A673 (cell line): Measurements from ENCODE around the gene GPR176. TPM values are rescaled to one million over a fixed set of nuclear protein-coding genes. Genes with fewer than 3 reads are reported as not detected.

Experiments used
- BruUV-seq: library from RNA; stranded (reverse); fragments of 400-500 nt; replicated peaks from 2 replicates; lab custom pipeline; 2021; lab: Mats Ljungman, UMichigan
- CTCF ChIA-PET: fragments of 300-600 bp; sonication (Branson Sonifier 250); formaldehyde crosslinking; loops from one replicate; lab custom pipeline; 2022; ENCODE audit warnings: antibody characterized with exemption; lab: Charles Lee
- POLR2A ChIA-PET: fragments of 300-600 bp; sonication (Branson Sonifier 250); formaldehyde crosslinking; loops from one replicate; lab custom pipeline; 2022; ENCODE audit warnings: antibody characterized with exemption; ENCODE audit not compliant: low non-redundant PET; lab: Charles Lee
- DNase-seq: peaks from one replicate; pipeline ENCODE4 v3.0.0-alpha.2; 2015; ENCODE audit warnings: low spot score
- H3K27ac ChIP-seq: fragments of 200-600 bp; sonication (generic); 2 replicates; pipeline ENCODE4 v1.5.1; 2016; ENCODE audit warnings: mixed run types, low read depth, mild to moderate bottlenecking, mixed read lengths, antibody characterized with exemption, low read length; ENCODE audit not compliant: poor library complexity, severe bottlenecking
- H3K27me3 ChIP-seq: fragments of 200-600 bp; sonication (generic); replicated peaks from 2 replicates; pipeline ENCODE4 v1.6.1; 2017; ENCODE audit warnings: mixed run types, low read depth, mild to moderate bottlenecking, mixed read lengths, antibody characterized with exemption, low read length; ENCODE audit not compliant: insufficient read depth, poor library complexity
- H3K36me3 ChIP-seq: fragments of 200-600 bp; sonication (generic); 2 replicates; pipeline ENCODE4 v1.6.1; 2016; ENCODE audit warnings: mixed run types, mild to moderate bottlenecking, mixed read lengths, antibody characterized with exemption, low read length; ENCODE audit not compliant: insufficient read depth, poor library complexity, severe bottlenecking
- H3K4me1 ChIP-seq: fragments of 200-600 bp; sonication (generic); 2 replicates; pipeline ENCODE4 v1.6.1; 2017; ENCODE audit warnings: mixed run types, mild to moderate bottlenecking, mixed read lengths, antibody characterized with exemption, low read length; ENCODE audit not compliant: insufficient read depth, poor library complexity, severe bottlenecking
- H3K4me3 ChIP-seq: fragments of 200-600 bp; sonication (generic); 2 replicates; pipeline ENCODE4 v1.5.1; 2016; ENCODE audit warnings: low read depth, mixed run types, mild to moderate bottlenecking, mixed read lengths, low read length; ENCODE audit not compliant: poor library complexity, severe bottlenecking
- H3K9me3 ChIP-seq: fragments of 200-600 bp; sonication (generic); 2 replicates; pipeline ENCODE4 v1.6.1; 2016; ENCODE audit warnings: mixed run types, low read depth, mild to moderate bottlenecking, mixed read lengths, antibody characterized with exemption, low read length; ENCODE audit not compliant: poor library complexity, severe bottlenecking
- CTCF ChIP-seq: fragments of 300-800, 200-600 bp; sonication (generic); conservative IDR thresholded peaks from 2 replicates; pipeline ENCODE4 v1.5.1; 2017; ENCODE audit warnings: low read depth, mild to moderate bottlenecking, antibody characterized with exemption, low read length, moderate library complexity, mixed read lengths
- EZH2 ChIP-seq: fragments of 200-600 bp; sonication (generic); IDR thresholded peaks from 2 replicates; pipeline ENCODE4 v1.6.1; 2017; ENCODE audit warnings: borderline replicate concordance, low read depth, mild to moderate bottlenecking, mixed read lengths, antibody characterized with exemption, low read length; ENCODE audit not compliant: poor library complexity, severe bottlenecking
- intact Hi-C: fragments of 100-400 bp; cut with micrococcal nuclease; formaldehyde crosslinking; loops from one replicate; pipeline ENCODE4 v1.10.0; 2022; ENCODE audit not compliant: unreplicated experiment
- total RNA-seq: library from RNA; stranded (reverse); gene quantifications from 2 replicates; pipeline ENCODE4 v1.2.3, GENCODE V29; 2021

The GPR176 gene
- total RNA-seq, 1 experiment from 2014 or later: 5.6 TPM

- ChIA-PET POLR2A (no interaction called here), CTCF (no interaction called here)
- no peaks in the 10 kb centered on the region for H3K36me3 ChIP-seq
- H3K4me3 ChIP-seq: no peak overlapping the region
- no peak for DNase-seq
- no TSS peak for BruUV-seq
- TF ChIP-seq EZH2 (no peak), CTCF (no peak)
- intact Hi-C loops: no loop called here
- no peaks in the 10 kb centered on the region for H3K27me3 ChIP-seq
- no peak overlapping the region for H3K27ac ChIP-seq
- H3K9me3 ChIP-seq: no peaks in the 10 kb centered on the region
- H3K4me1 ChIP-seq: no peaks in the 10 kb centered on the region
Observed at GRCh38 chr15:39864116-39864515, 56.0 kb downstream of the GPR176 start.

GRCh38 chr15:39860871-39861270, 59.2 kb downstream of the GPR176 start:
- Histone ChIP-seq H3K36me3 (no peaks in the 10 kb centered on the region), H3K27ac (no peak overlapping the region), H3K4me1 (no peaks in the 10 kb centered on the region), H3K9me3 (no peaks in the 10 kb centered on the region), H3K27me3 (no peaks in the 10 kb centered on the region), H3K4me3 (no peak overlapping the region)
- CTCF ChIA-PET: no interaction called here
- TF ChIP-seq CTCF: no peak
- no peak for TF ChIP-seq EZH2
- DNase-seq: no peak
- no TSS peak for BruUV-seq
- POLR2A ChIA-PET: no interaction called here
- intact Hi-C loops: no loop called here

GRCh38 chr15:39860200-39860599, 59.9 kb downstream of the GPR176 start:
- DNase-seq: no peak
- CTCF ChIA-PET: no interaction called here
- no peaks in the 10 kb centered on the region for H3K4me1 ChIP-seq
- no peak overlapping the region for H3K4me3 ChIP-seq
- no TSS peak for BruUV-seq
- intact Hi-C loops: no loop called here
- H3K27me3 ChIP-seq: no peaks in the 10 kb centered on the region
- no peak overlapping the region for H3K27ac ChIP-seq
- no peaks in the 10 kb centered on the region for H3K36me3 ChIP-seq
- no peaks in the 10 kb centered on the region for H3K9me3 ChIP-seq
- TF ChIP-seq EZH2: no peak
- TF ChIP-seq CTCF: no peak
- POLR2A ChIA-PET: no interaction called here
